SKM-1 treated with dmso at 0.1 percent for 144 hours (cell line): Measurements from ENCODE around the gene SPECC1L.

Experiments
- DNase-seq: peaks from one replicate; lab custom pipeline; 2025; ENCODE audit not compliant: unreplicated experiment; lab: John Stamatoyannopoulos, UW

SPECC1L gene

GRCh38 chr22:24398409-24398808 lies 127.8 kb downstream of the SPECC1L start:
- no peak for DNase-seq

GRCh38 chr22:24400034-24400725 lies 129.5 kb downstream of the SPECC1L start:
- DNase-seq: no peak

DNA sequence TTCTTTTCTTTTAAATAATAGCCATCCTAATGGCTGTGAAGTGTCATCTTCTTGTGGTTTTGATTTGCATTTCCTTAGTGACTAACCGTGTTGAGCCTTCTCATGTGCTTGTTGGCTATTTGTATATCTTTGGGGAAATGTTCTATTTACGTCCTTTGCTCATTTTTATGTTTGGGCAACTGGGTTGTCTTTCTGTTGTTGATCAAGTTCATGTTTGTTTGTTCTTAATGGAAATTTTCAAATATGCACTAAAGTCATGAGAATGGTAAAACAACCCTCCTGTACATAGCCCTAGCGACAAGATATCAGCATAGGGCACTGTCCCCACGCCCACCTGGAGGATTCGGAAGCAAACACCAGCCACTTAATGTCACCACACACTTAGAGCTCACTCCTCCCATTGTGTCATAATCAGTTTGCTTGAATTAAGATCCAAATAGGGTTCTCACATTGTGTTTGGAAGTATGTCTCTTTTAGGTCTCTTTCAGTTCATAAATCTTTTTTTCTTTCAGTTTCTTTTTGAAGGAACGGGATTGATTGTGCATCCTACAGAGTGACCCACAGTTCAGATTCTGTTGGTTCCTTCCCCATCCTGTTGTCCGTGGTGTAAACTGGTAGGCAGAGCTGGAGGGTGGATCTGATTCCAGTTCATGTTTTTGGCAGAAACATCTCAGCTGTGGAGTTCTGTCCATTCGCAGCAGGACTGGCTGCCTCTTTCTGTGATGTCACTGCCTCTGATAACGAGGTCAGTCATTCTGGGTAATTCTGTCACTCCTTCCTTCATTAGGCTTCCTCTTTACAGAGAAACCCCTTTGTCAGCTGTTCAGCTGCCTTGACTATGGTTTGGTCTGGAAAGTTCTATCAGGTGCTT lies 130.3 kb downstream of the SPECC1L start:
- no peak for DNase-seq

DNA sequence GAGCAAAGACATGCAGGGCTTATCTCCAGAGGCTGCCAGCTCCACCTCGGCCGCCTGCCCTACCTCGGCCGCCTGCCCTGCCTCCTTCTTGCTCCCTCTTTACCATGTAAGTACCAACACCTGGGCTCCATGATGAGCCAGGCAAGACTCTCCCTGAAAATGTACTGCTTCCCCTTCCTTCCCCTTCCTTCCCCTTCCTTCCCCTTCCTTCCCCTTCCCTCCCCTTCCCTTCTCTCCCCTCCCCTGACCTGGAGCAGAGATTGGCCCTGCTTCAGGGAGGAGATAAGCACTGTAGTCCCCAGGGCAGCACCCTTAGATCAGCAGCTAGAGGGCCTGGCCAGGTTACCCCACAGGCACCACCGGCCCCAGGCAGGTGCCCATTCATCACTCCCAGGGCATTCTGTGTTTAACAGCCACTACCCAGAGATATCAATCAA lies 131.3 kb downstream of the SPECC1L start:
- no peak for DNase-seq

DNA sequence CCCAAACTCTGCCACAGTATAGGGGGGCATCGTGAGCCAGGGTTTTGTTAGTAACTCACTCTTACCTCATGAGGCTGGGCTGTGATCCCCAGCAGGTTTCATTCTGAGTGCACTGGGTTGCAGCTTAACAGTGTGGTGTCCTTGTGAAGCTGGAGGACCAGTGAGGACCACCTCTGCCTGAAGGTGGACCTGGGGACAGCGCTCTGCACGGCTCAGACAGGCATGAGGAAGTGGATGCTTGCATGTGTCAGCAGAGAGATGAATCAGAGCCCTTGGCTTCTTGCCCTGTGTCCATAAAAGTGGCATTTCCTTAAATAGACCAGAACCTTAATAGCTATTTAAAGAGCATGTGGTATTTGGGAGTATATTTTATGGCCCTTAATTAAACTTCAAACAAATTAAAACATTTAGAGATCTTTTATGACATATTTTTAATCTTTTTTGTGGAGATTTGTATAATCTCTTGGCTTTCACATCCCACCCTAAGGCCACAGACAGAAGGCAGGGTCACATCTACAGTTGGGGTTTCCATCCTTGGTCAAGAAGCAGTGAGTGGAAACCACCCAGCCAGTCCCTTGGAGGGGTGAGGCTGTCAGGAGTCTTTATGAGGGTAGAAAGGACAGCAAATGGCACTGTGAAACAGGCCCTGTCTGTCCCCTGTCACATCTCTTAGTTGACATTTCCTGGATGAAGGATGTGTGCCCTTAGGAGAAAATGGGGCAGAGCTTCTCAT lies 132.0 kb downstream of the SPECC1L start:
- DNase-seq: peak; percentile 17

DNA sequence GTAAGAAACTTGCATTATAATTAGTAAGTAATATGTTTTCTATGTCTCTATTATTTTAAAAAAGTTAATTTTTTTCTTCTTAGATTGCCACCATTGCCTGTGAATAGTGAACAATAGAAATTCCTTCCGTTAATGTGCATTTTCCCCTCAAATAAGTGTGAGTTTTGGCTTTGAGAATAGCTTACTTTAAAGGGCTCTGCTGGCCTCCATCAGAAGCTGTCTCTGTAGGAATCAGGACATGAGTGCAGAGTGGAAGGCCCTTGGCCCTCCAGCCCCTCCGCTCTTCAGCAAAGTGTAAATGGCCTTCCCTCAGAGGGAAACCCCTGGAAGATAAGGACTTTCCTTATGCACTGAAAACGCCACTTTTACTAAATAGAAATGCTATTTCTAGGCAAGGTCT lies 132.7 kb downstream of the SPECC1L start:
- DNase-seq: no peak

GRCh38 chr22:24404561-24405275 lies 134.1 kb downstream of the SPECC1L start:
- no peak for DNase-seq

GRCh38 chr22:24405631-24406321 lies 135.1 kb downstream of the SPECC1L start:
- no peak for DNase-seq

DNA sequence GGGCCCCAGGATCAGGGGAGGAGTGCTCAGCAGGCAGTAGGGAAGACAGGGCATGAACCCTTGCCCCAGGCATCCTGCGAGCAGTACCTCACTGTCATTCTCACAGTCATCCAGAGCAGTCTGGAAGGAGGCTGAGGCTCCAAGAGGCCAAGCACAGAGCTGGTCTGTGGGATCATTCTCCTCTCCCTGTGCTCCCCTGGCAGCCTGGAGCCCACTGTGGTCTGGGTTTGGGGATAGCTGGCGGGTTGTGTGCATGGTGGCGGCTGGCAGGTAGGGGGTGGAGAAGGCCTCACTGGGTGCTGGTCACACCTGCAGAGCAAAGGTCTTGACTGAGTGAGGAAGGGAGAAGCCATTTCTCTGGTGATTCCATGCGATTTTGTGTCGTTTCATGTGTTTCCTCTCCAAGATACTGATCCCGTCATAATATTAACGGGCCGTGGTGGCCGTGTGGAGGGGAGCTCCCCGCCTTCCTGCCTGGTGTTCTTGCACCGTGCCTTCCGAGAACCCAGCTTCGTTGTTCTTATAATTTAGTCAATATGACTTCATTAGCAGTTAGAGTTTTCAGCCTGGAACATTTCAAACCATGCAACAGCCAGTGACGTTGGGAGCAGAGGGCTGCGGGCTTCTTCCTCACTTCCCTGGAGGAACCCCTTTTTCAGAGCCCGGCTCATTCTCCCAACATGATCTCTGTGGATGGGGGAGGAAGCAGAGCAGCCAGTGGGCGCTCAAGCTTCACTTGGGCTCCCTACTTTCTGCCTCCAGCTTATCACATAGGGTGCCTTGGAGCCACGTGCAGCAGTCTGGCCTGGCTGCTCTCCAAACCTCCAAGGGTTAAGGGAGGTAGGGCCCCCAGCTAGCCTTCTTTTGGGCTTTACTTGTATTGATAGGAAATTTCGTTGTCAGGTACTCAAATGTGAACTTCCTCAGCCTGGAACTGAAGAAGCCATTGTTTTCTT lies 136.0 kb downstream of the SPECC1L start:
- no peak for DNase-seq

GRCh38 chr22:24407278-24407665 lies 136.6 kb downstream of the SPECC1L start:
- DNase-seq: no peak

DNA sequence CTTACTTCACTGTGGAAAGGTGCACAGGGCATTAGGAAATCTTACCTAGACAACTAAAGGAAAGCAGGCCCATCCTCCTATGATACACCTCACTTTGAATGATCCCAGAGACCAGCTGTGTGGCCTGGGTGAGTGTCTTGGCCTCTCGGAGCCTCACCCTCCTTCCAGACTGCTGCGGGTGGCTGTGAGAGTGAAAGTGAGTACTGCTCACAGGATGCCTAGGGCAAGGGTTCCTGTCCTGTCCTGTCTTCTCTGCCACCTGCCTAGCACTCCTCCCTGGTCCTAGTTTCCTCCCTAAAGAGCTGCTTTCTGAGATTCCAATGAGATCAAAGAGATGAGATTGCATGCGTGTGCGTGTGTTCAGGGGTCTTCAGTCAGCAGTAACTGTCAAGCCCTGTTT lies 137.3 kb downstream of the SPECC1L start:
- DNase-seq: no peak

- no peak for DNase-seq
These were observed 138.0 kb downstream of the SPECC1L start for GRCh38 chr22:24408630-24409029.

DNA sequence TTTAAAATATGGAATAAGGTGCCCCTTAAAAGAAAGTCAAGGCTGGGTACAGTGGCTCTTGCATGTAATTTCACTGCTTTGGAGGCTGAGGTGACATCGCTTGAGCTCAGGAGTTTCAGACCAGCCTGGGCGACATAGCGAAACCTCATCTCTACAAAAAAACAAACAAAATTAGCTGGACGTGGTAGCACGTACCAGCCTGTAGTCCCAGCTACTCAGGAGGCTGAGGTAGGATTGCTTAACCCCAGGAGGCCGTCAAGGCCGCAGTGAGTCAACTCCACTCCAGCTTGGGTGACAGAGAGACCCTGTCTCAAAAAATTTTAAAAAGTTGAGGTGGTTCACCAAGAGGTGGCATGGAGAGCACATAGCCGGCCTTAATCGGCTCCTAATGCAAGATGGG lies 139.1 kb downstream of the SPECC1L start:
- DNase-seq: no peak

DNA sequence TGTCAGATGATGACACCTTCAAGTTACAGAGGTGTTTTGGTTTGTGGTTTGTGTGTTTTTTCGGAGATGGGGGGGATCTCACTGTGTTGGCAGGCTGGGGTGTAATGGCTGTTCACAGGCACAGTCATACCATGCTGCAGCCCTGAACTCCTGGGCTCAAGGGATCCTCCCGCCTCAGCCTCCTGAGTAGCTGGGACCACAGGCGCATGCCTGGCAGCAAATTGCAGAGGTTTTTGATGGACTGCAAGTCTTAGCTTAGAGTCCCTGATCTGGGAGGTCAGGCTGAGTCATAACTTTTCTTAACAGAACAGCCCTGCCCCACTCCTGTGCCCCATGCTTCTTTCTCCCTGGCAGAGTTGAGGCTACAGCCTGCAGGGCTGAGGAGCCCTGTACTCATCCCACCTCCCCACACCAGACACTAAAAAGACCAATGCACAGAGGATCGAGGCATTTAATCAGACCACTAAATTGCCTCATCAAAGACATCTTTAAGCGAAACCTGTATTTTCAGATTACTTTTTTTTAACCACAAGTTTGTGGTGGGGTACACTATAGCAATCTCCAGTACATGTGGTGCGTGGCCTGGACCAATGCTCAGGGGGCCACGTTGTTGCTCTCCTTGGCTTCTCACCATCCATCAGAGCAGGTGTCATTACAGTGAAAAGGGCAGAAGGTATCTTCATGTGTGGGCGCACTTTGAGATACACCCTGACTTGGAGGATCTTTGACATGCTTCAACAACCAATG lies 139.7 kb downstream of the SPECC1L start:
- no peak for DNase-seq

DNA sequence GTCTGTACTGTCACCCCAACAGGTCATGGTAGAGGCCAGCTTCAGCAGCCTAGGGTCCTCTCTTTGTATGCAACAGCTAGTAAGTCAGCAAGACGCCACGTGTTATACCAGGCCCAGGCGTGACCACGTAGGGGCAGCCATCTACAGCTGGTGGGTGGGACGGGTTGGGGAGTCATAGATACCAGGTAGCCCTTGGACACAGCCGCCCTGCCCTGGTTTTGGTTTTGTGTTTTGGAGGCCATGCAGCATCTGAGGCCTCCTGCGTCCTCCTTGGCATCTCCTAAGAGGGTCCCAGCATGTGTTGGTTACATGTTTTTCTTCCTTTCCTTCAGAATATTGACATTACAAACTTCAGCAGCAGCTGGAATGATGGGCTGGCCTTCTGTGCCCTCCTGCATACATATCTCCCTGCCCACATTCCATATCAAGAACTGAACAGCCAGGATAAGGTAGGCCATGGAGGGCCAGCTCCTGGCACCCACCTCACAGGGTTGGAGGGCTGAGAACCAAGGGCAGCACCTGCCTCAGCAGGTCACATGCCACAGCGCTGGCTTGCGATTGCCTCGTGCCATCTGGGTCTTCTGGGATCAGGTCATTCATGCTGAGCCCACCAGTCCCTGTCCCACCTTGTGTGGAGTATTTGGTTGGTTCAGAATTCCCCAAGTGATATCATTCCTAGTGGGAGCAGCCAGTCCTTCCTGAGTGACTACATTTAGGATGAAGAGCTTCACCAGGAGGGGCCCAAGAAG lies 140.8 kb downstream of the SPECC1L start:
- no peak for DNase-seq

DNA sequence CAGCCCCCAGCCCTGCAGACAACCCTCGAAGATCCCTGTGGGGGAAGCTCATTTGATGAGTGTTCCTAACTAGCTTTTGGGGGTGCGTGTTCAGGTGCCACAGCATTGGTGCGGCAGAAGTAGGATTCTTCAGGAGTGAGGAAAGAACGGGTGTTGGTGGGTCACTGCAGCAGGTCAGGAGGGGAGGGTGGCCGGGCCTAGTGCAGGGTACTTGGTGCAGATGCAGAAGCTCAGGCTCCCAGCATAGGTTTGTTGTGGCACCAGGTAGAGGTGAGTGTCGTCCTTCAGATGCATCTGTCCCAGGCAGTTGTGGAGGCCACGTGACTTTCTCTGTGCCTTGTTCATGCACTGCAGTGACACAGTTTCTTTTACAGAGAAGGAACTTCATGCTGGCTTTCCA lies 141.6 kb downstream of the SPECC1L start:
- DNase-seq: no peak

DNA sequence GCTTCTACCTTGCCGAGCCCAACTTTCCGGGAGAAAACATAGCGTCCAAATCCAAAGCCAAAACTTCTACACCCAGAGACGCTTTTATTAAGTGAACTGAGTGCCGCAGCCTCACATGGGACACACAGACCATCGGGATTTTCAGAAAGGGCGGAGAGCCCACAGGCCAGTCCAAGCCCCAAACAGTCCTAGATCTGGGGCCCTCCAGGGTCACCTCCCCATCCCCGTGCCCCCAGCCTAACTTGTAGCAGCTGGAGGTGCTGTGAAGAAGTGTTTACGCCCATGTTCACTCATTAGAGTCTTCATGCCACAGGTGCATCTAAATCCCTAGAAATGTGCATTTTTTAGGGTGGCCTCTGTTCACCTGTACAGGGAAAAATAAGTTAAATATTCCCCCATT lies 142.6 kb downstream of the SPECC1L start:
- DNase-seq: no peak
